Medulla oblongata (tissue), 1 donor: ENCODE results near the gene LIPK.
A peak's percentile ranks its signal among the peaks of the same experiment; 100 is the strongest.

ENCODE experiments used
- DNase-seq: peaks from one replicate; pipeline ENCODE4 v3.0.0-alpha.2; 2015; ENCODE audit errors: extremely low spot score

The LIPK gene

GRCh38 chr10:88786032-88786770 lies 80.2 kb downstream of the LIPK start:
- no peak for DNase-seq

GRCh38 chr10:88787463-88787862 lies 81.4 kb downstream of the LIPK start:
- DNase-seq: no peak

GRCh38 chr10:88788924-88789323 lies 82.9 kb downstream of the LIPK start:
- no peak for DNase-seq

GRCh38 chr10:88791924-88792323 lies 85.9 kb downstream of the LIPK start:
- DNase-seq: peak; percentile 10

- DNase-seq: peak; percentile 84
These were observed 86.6 kb downstream of the LIPK start for GRCh38 chr10:88792661-88793060.

- no peak for DNase-seq
These were observed 87.8 kb downstream of the LIPK start for GRCh38 chr10:88793712-88794299.

- no peak for DNase-seq
These were observed 88.7 kb downstream of the LIPK start for GRCh38 chr10:88794731-88795130.

- no peak for DNase-seq
These were observed 94.4 kb downstream of the LIPK start for GRCh38 chr10:88800152-88801125.
